ENCODE results near the gene MYZAP.

MYZAP gene

GRCh38 chr15:57631386-57632110, 39.8 kb downstream of the MYZAP start:
- DNase-seq = no peak

GRCh38 chr15:57634290-57634689, 42.6 kb downstream of the MYZAP start:
- no peak for DNase-seq

DNA sequence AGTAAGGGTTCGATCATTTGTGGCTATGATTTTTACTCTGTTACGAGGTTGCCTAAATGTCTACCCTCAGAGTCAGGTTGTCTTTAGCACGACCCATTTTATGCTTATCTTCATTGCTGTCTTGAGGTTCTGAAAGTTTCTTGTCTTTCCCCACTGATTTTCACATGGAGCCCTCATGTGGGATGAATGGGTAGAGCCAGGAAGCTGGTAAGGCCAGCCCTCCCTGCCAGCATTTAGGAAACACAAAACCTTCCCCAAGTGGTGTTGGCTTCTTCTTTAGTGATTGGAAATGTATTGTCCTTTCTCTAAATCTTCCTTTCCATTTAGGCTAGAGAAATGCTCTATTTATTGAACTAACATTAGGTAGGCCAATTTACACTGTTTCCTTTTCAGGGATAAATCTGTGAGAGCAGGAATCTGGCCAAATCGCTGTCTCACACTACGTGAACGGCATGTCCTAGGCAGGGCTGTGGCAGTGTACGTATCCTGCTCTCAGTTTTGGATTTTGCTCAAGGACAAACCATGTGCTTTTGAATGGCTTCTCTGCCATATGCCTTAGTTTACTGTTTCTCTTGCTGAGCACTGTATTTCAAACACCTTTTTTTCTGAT, 43.7 kb downstream of the MYZAP start:
- DNase-seq = no peak

DNA sequence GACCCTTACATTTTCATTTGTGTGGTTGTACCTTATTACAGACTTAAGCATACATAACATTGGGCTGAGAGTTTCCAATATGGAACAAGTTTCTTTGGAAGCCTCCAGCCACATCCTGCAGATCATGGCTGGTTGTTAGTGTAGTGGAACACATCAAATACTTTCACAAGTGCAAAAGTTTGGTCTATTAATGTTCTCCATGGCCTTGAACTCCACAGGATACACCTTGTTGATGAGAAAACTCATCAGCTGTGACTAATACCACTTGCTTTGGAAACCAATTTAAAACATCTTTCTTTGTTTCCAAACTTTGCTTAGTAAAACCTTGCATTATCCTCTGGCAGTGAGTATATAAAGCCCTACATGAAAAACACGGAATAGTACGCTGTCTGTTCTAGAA, 46.1 kb downstream of the MYZAP start:
- DNase-seq = no peak

GRCh38 chr15:57639306-57639705, 47.6 kb downstream of the MYZAP start:
- DNase-seq = no peak

DNA sequence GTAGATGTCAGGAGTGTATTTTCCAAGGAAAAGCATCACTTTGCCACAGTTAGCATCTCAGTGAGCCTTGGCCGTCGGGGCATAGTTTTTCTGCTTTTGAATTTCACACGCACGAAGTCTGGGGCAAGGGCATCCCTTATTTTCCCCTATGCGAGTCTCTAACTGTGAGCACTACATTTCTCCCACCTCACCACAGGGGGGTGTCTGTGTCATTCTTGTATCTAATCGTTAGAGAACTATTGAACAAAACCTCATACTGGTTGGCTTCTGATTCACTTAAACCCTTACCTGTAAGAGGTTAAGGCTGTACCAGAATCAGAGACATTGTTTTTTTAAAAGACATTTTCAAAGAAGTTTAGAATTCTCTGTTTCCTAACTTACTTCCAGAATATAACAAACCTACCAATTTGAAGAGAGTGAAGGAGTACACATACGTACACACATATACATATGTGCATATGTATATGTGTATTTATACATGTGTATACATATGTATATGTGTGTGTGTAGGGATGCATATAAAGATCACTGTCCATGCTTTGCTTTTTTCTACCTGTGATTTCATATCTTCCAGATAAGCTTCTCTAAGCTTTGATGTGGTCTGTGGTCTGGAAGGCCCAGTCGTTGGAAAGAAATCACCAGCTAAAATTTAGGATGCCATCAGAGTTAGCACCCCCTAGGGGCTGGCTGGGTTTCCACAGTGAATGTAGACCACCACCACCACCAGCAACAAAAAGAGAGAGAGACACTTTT, 49.4 kb downstream of the MYZAP start:
- no peak for DNase-seq

DNA sequence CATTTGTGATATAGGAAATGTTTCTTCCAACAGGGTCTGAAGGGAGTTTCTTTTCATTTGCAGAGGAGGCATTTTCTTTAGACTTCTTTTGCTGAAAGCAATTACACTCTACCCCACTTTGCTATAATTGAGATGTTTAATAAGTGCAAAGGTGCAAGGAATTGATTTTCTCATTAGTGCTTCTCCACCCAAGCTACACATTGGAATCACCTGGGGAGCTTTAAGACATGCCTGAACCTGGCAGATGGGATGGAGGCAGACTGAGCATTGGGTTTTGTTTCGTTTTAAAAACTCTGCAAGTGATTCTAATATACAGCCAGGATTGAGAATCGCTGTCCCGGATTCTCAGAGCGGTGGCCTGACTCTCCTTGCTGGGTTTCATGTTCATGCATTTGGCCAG, 52.1 kb downstream of the MYZAP start:
- no peak for DNase-seq

DNA sequence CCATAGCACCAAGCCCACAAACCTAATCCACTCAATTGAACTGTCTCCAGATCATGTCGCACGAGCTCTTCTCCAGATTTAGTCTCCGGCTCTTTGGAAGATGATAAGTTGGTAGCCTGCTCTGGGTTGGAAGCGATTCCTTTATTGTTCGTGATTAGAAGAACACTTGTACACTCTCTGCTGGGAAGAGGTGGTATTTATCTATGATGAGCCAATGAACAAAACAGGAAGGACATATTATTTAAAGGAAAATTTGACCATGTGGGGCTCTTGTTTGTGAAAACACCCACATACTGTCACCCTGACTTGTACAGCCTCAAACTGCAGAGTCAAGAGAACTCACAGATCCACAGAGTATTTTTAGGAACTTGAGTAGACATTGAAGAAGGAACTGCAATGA, 54.4 kb downstream of the MYZAP start:
- DNase-seq = no peak

GRCh38 chr15:57647071-57647790, 55.5 kb downstream of the MYZAP start:
- DNase-seq = no peak

DNA sequence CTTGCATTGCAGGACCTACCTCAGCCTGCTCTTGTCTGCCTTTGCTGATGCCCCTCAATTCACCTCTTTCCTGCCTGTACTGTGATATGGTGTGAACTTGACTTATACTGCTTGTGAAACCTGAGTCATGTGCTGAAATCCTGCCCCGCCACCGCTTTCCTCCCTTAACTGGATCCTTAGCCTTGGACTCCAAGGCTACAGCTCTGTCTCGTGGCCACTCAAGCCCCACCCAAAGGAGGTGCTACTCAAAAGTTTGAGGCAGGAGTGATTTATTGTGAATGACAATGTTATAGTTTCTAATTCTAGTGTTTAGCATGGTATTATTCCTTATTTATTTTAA, 56.1 kb downstream of the MYZAP start:
- DNase-seq = no peak

DNA sequence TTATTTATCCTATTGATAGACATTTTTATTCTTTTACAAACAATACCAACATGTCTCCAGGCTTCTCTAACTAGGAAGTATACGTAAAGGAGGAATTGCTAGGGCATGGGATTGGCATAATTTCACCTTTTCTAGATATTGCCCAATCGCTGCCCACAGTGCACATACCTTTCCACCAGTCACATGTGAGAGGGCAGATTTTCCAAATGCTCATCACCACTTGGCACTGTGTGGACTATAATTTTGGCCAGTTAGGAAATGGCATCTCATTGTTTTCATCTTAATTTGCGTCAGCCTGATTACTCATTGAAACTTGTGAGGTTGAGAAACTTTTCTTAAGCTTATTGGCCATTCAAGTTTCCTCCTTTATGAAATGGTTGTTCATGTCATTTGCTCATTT, 57.4 kb downstream of the MYZAP start:
- no peak for DNase-seq

DNA sequence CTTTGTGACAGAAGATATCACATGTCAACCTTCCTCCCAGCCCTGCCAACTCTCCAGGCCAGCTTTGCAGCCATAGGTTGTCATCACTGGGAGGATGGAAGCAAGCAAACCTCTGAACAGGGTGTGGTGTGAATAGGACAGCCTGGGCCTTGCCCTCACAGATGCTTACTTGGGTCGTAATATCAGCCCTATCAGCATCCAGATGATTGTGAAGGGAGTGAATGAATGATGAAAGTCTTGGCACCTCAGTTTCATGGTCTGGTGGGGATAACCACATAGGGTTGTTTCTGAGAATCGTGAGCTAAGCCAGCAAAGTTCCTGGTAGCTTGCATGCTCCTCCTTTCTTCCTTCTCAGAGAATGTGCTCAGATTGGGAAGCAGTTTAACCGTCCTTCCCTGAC, 59.7 kb downstream of the MYZAP start:
- DNase-seq = no peak

- no peak for DNase-seq
Measured at GRCh38 chr15:57652481-57652880, 60.8 kb downstream of the MYZAP start.

- no peak for DNase-seq
Measured at GRCh38 chr15:57654153-57654852, 62.6 kb downstream of the MYZAP start.

- no peak for DNase-seq
Measured at GRCh38 chr15:57655053-57655452, 63.3 kb downstream of the MYZAP start.

GRCh38 chr15:57655809-57656208, 64.1 kb downstream of the MYZAP start:
- no peak for DNase-seq

GRCh38 chr15:57656434-57656833, 64.7 kb downstream of the MYZAP start:
- no peak for DNase-seq

GRCh38 chr15:57657619-57658018, 65.9 kb downstream of the MYZAP start:
- DNase-seq = no peak

DNA sequence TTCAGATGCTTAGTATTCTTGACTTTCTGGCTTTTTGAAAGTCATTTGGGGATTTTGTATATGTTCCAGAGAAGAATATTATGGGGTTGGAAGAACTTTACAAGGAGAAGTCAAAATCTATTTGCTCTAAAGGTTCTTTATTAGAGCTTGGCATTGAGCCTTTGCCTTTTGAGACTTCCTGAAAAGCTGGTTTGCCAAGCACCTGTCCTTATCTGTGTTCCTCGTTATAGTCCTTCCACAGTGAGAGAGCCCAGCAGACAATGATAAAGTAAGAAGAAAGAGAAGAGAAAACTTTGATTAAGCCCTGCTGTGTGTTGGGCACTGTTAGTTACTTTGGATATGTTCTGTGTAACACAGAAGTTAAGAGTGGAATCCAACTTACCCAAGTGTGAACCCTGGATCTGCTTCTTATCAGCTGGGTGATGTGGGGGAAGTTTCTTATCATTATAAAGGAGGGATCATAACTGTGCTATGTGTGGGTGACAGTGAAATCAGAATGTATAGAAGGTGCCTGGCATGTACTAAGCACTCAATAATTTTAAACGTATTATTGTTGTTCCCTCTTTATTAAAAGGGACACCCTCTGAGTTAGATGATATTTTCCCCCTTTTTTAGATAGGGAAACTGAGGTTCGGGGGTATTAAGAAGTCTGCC, 70.5 kb downstream of the MYZAP start:
- no peak for DNase-seq

DNA sequence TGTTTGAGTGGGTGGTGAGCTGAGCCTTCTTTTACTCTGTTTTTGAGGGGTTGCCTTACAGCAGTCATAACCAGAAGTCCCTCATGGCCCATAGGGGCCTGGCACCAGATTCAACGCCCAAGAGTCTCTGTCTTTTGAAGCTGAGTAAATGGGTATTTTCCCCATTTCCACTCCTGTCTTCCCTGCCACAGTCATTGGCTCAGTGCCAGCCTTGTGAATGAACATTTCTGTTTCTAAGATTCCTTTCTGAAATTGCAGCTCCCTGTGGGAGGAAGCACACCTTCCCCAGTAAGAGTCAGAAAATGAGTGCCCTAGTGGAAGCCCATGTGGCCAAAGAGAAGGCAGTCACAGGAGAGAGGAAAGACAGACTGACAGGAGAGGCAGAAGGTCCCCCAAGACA, 71.1 kb downstream of the MYZAP start:
- DNase-seq = no peak

GRCh38 chr15:57663262-57663661, 71.6 kb downstream of the MYZAP start:
- no peak for DNase-seq

DNA sequence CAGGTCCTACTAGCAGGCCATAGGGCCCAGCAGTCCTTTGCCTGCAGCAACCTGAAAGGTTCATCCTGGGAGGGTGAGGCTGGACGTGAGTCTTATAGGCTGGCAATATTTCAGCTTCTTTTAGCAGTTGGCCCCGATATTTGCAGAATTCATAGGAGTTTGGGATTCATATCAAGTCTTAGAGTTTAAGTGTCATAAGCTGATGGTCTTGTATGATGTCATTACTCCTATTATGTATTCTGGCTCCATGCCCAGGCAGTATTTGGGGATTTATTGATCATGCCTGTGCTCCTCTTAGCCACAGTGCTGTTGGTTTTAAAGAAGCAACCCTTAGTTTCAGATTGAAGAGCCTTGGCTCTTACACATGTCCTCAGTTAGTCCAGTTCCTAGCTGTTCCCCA, 73.5 kb downstream of the MYZAP start:
- no peak for DNase-seq

DNA sequence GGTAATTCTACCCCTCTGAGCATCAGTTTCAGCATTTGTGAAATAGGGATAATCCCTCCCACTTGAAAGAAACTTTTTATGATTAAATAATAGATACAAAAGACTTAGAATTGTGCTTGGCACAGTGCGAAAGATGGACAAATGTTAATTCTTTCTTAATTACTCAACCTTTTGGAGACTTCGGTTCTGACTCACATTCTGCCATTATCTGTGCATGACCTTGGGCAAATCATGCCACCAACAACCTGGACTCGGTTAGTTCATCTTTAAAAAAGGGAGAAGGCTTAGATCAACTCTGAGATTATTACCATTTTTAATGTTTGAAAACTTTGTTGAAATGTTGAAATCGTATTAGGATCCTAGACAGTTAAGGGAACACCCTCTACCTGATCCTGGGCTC, 74.2 kb downstream of the MYZAP start:
- DNase-seq = no peak

Measured in NCI-H1048 (cell line).